GM12875 (cell line): ENCODE data around the gene HGS.

Source experiments
- H3K4me3 ChIP-seq: one replicate; pipeline ENCODE4 v1.5.1; 2011; ENCODE audit warnings: low read depth, low read length, control low read depth
- TF ChIP-seq, protein P1 (sequence below): IDR thresholded peaks from 2 replicates; pipeline ENCODE4 v1.5.1; 2011; ENCODE audit warnings: low read depth, mild to moderate bottlenecking, control low read depth, inconsistent platforms, low read length, moderate library complexity, borderline replicate concordance; ENCODE audit not compliant: insufficient read depth

Gene HGS

DNA sequence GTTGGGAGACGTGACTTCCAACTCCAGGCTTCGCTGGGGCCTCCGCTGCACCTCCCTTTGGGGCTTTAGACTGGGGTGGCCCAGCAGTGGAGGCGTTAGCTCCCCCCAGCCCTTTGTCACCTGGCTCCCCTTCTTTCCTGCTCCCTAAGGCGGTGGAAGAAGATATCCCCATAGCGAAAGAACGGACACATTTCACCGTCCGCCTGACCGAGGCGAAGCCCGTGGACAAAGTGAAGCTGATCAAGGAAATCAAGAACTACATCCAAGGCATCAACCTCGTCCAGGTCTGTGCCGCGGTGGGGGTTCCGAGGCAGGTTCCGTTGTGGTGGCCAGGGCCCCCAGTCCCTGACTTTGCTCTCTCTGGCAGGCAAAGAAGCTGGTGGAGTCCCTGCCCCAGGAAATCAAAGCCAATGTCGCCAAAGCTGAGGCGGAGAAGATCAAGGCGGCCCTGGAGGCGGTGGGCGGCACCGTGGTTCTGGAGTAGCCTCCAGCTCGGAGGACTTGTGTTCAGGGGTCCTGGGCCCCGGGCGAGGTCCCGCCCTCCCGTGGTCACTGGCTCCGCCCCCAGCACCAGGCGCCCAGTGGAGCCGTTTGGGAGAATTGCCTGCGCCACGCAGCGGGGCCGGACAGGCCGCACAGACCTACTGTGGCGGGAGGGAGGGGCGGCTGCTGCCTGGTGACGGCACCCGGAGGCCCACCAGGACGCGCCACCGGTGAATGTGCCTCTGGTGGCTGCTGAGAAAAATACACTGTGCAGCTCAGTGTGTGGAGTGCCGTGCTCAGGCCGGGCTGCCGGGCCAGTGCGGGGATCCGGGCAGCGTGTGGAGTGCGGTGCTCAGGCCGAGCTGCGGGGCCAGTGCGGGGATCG is 23.2 kb downstream of the HGS start:
- no peak overlapping the region for H3K4me3 ChIP-seq
- TF ChIP-seq, protein P1, sequence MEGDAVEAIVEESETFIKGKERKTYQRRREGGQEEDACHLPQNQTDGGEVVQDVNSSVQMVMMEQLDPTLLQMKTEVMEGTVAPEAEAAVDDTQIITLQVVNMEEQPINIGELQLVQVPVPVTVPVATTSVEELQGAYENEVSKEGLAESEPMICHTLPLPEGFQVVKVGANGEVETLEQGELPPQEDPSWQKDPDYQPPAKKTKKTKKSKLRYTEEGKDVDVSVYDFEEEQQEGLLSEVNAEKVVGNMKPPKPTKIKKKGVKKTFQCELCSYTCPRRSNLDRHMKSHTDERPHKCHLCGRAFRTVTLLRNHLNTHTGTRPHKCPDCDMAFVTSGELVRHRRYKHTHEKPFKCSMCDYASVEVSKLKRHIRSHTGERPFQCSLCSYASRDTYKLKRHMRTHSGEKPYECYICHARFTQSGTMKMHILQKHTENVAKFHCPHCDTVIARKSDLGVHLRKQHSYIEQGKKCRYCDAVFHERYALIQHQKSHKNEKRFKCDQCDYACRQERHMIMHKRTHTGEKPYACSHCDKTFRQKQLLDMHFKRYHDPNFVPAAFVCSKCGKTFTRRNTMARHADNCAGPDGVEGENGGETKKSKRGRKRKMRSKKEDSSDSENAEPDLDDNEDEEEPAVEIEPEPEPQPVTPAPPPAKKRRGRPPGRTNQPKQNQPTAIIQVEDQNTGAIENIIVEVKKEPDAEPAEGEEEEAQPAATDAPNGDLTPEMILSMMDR, result 0 out of 2 replicates have a peak, but pooled peaks have one; percentile 12

GRCh38 chr17:81707725-81708646 is 24.2 kb downstream of the HGS start:
- TF ChIP-seq, protein P1, result no peak
- H3K4me3 ChIP-seq, result no peak overlapping the region

- H3K4me3 ChIP-seq, result no peak overlapping the region
- TF ChIP-seq, protein P1, result no peak
Measured at GRCh38 chr17:81708739-81709185, 25.0 kb downstream of the HGS start.

GRCh38 chr17:81710514-81711308 is 26.9 kb downstream of the HGS start:
- TF ChIP-seq, protein P1, result no peak
- H3K4me3 ChIP-seq, result no peak overlapping the region

- H3K4me3 ChIP-seq, result peak within 1 kb of the TSS; percentile 72
- TF ChIP-seq, protein P1, result no peak
Measured at GRCh38 chr17:81711814-81712467, 28.1 kb downstream of the HGS start, which contains the start of gene SLC25A10. Gene SLC25A10 (plus strand): TSS chr17:81712284. CDS start chr17:81712427, 143 bp downstream.

DNA sequence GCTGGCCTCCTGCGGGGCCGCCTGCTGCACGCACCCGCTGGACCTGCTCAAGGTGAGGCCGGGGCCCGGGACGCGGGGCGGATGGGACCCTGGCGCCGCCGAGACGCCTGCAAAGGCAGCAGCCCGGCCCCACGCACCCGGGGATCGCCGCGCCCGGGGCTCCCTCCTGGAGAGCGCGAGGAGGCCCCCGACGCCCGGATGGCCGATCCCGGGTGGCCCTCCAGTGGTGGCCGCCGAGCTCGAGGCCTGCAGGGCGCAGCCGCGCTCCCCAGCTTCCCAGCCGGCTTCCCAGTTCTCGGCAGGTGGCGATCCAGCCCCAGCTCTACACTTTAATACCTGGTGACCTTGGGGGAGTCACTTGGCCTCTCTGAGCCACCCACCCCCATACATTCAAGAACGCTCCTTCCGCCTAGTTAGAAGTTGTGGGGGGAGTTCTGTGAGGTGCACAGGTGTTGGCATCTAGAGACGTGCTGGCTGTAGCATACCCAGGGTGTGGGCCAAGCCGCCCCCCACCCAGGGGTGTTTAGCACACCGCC is 28.7 kb downstream of the HGS start:
- peak overlapping the region; percentile 72 for H3K4me3 ChIP-seq
- TF ChIP-seq, protein P1, result 0 out of 2 replicates have a peak, but pooled peaks have one; percentile 24
